Mesenchymal stem cell (in vitro differentiated cells and primary cell): ENCODE data around the gene FNDC4.

Experiments
- DNase-seq: peaks from one replicate; pipeline ENCODE4 v3.0.0-alpha.2; 2013
- H2AFZ ChIP-seq: one replicate; pipeline ENCODE4 v1.6.1; 2013; ENCODE audit warnings: low read depth, mild to moderate bottlenecking, control low read depth, inconsistent platforms, low read length, moderate library complexity
- H2AK5ac ChIP-seq: 2 replicates; pipeline ENCODE4 v1.6.1; 2013; ENCODE audit warnings: low read length, moderate library complexity, mild to moderate bottlenecking, inconsistent platforms; ENCODE audit not compliant: severe bottlenecking
- H2BK120ac ChIP-seq: one replicate; pipeline ENCODE4 v1.6.1; 2013; ENCODE audit warnings: low read depth, mild to moderate bottlenecking, inconsistent platforms, low read length, moderate library complexity
- H2BK12ac ChIP-seq, 2 experiments: one replicate each; pipeline ENCODE4 v1.6.1; 2013; ENCODE audit warnings: inconsistent platforms in 2 of 2, low read length in 2 of 2, mild to moderate bottlenecking in 2 of 2, moderate library complexity in 2 of 2, control low read depth in 1 of 2
- H2BK15ac ChIP-seq: one replicate; pipeline ENCODE4 v1.6.1; 2013; ENCODE audit warnings: mild to moderate bottlenecking, low read depth, inconsistent platforms; ENCODE audit not compliant: poor library complexity, severe bottlenecking
- H2BK5ac ChIP-seq: 2 replicates; pipeline ENCODE4 v1.6.1; 2013; ENCODE audit warnings: low read depth, mild to moderate bottlenecking, low read length, control low read depth, inconsistent platforms; ENCODE audit not compliant: poor library complexity, severe bottlenecking
- H3K14ac ChIP-seq, 2 experiments: one replicate each; pipeline ENCODE4 v1.6.1; 2013; ENCODE audit warnings: inconsistent platforms in 2 of 2, low read length in 2 of 2, control low read depth in 1 of 2, mild to moderate bottlenecking in 1 of 2, moderate library complexity in 1 of 2
- H3K18ac ChIP-seq, 2 experiments: one replicate each; pipeline ENCODE4 v1.6.1; 2013; ENCODE audit warnings: inconsistent platforms in 2 of 2, low read length in 2 of 2, control low read depth in 1 of 2, low read depth in 1 of 2, mild to moderate bottlenecking in 1 of 2
- H3K23ac ChIP-seq, 2 experiments: one replicate each; pipeline ENCODE4 v1.6.1; 2013; ENCODE audit warnings: inconsistent platforms in 2 of 2, low read length in 2 of 2, mild to moderate bottlenecking in 2 of 2, moderate library complexity in 2 of 2, control low read depth in 1 of 2
- H3K27ac ChIP-seq: 2 replicates; pipeline ENCODE4 v1.5.1; 2013; ENCODE audit warnings: mild to moderate bottlenecking, moderate library complexity, low read length, control low read depth, inconsistent platforms; ENCODE audit not compliant: poor library complexity, severe bottlenecking
- H3K27me3 ChIP-seq, 2 experiments: 2 replicates each; pipeline versions ENCODE4 v1.6.1 to v1.7.0; 2013; ENCODE audit warnings: low read length in 2 of 2, mild to moderate bottlenecking in 2 of 2, moderate library complexity in 2 of 2, control low read depth in 1 of 2, inconsistent platforms in 1 of 2; ENCODE audit not compliant: control insufficient read depth in 1 of 2, insufficient read depth in 1 of 2
- H3K36me3 ChIP-seq, 2 experiments: 2 replicates each; pipeline versions ENCODE4 v1.6.1 to v1.7.0; 2013; ENCODE audit warnings: low read length in 2 of 2, control low read depth in 1 of 2, inconsistent platforms in 1 of 2, low read depth in 1 of 2, mild to moderate bottlenecking in 1 of 2; ENCODE audit not compliant: insufficient read depth in 2 of 2, control insufficient read depth in 1 of 2
- H3K4ac ChIP-seq, 2 experiments: one replicate each; pipeline ENCODE4 v1.6.1; 2013; ENCODE audit warnings: inconsistent platforms in 2 of 2, low read length in 2 of 2, mild to moderate bottlenecking in 2 of 2, moderate library complexity in 2 of 2, control low read depth in 1 of 2, low read depth in 1 of 2
- H3K4me1 ChIP-seq: 2 replicates; pipeline ENCODE4 v1.6.1; 2013; ENCODE audit warnings: low read depth, low read length, control low read depth; ENCODE audit not compliant: control insufficient read depth, insufficient read depth
- H3K4me2 ChIP-seq: 2 replicates; pipeline ENCODE4 v1.6.1; 2013; ENCODE audit warnings: low read length, mild to moderate bottlenecking, inconsistent platforms; ENCODE audit not compliant: poor library complexity, severe bottlenecking
- H3K4me3 ChIP-seq, 2 experiments: 2 replicates each; pipeline versions ENCODE4 v1.5.1 to v1.7.0; 2013; ENCODE audit warnings: low read length in 2 of 2, mild to moderate bottlenecking in 2 of 2, control low read depth in 1 of 2, low read depth in 1 of 2; ENCODE audit not compliant: insufficient read depth in 1 of 2
- H3K79me1 ChIP-seq: replicated peaks from 2 replicates; pipeline ENCODE4 v1.6.1; 2013; ENCODE audit warnings: mild to moderate bottlenecking, control low read depth, low read length, inconsistent platforms; ENCODE audit not compliant: poor library complexity, severe bottlenecking
- H3K9ac ChIP-seq: 2 replicates; pipeline ENCODE4 v1.7.0; 2013; ENCODE audit warnings: mild to moderate bottlenecking, low read length, moderate library complexity
- H3K9me3 ChIP-seq: 2 replicates; pipeline ENCODE4 v1.7.0; 2013; ENCODE audit warnings: mild to moderate bottlenecking, low read length; ENCODE audit not compliant: control insufficient read depth
- H4K8ac ChIP-seq: one replicate; pipeline ENCODE4 v1.6.1; 2013; ENCODE audit warnings: inconsistent platforms, mild to moderate bottlenecking, low read length, moderate library complexity
- H4K91ac ChIP-seq: one replicate; pipeline ENCODE4 v1.6.1; 2013; ENCODE audit warnings: mild to moderate bottlenecking, low read length, inconsistent platforms
- WGBS: methylation state at CpG from one replicate; pipeline ENCODE4 v1.1.7; 2013; ENCODE audit warnings: mixed read lengths; 5-methylcytosine and 5-hydroxymethylcytosine counted together

Gene FNDC4

DNA sequence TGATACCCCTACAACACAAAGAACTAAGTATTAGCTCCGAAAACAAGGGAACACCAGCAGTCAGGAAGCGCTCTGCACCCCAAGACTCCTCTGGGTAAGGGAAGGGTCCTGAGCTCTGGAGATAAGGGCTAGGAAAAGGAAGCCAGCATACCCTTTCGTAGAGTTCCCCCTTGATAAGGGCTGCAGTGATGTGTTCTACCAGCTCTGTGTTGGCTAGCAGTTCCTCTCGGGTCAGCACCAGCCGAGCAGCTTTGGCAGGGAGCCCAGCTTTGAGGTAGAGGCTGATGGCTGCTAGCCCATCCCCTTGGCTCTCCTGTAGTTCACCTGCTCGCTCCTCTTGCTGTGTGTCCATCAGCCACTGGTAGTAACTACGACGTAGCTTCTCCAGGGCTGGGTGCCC, 33.9 kb downstream of the FNDC4 start:
- Histone ChIP-seq H3K4me1 (peaks cover 3% of the 10 kb centered on the region), H3K79me1 (no peaks in the 10 kb centered on the region), H3K4me2 (no peak overlapping the region), H2BK5ac (no peak overlapping the region), H3K9ac (no peak overlapping the region), H2AK5ac (no peak overlapping the region), H3K18ac (no peak overlapping the region), H4K8ac (no peak overlapping the region), H2AFZ (no peak overlapping the region), H2BK15ac (no peak overlapping the region), H3K9me3 (no peaks in the 10 kb centered on the region), H3K4ac (no peak overlapping the region), H2BK12ac (no peak overlapping the region), H3K14ac (no peak overlapping the region), H2BK120ac (no peak overlapping the region), H3K36me3 (peaks cover 34 to 77% of the 10 kb centered on the region in 2 experiments), H3K27ac (no peak overlapping the region), H3K4me3 (no peak overlapping the region), H3K27me3 (no peaks in the 10 kb centered on the region), H3K23ac (no peak overlapping the region), H4K91ac (no peak overlapping the region)
- no peak for DNase-seq
- WGBS: 96% methylated on average over 8 of the region's 8 CpGs

DNA sequence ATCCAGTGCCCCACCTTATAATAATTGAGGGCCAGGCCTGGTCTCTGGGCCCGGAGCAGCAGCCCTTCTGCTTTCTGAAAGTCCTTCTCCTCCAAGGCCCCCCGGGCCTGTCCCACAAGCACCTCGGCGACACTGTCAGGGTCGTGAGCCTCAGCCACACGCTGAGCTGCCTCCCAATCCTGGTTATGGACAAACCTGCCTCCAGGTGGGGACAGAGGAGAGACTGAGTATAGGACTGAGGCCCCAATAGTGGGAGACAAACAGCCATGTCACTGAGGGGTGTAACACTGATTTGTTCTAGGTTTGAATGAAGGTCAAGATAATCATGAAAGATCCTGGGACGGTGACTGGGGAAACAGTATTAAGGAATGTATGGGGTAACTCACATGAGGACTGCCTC, 41.0 kb downstream of the FNDC4 start:
- Histone ChIP-seq H3K27me3 (no peaks in the 10 kb centered on the region), H3K4me3 (no peak overlapping the region), H4K91ac (no peak overlapping the region), H3K9ac (no peak overlapping the region), H2BK120ac (no peak overlapping the region), H2BK15ac (no peak overlapping the region), H3K18ac (no peak overlapping the region), H3K23ac (no peak overlapping the region), H3K9me3 (no peaks in the 10 kb centered on the region), H3K4me1 (no peaks in the 10 kb centered on the region), H2BK12ac (no peak overlapping the region), H3K79me1 (no peaks in the 10 kb centered on the region), H2AK5ac (no peak overlapping the region), H3K14ac (no peak overlapping the region), H3K36me3 (peaks cover 50 to 86% of the 10 kb centered on the region in 2 experiments), H3K4ac (no peak overlapping the region), H3K4me2 (no peak overlapping the region), H4K8ac (no peak overlapping the region), H2BK5ac (no peak overlapping the region), H3K27ac (no peak overlapping the region), H2AFZ (no peak overlapping the region)
- 91% methylated on average over 7 of the region's 7 CpGs for whole genome bisulfite sequencing
- DNase-seq: no peak

DNA sequence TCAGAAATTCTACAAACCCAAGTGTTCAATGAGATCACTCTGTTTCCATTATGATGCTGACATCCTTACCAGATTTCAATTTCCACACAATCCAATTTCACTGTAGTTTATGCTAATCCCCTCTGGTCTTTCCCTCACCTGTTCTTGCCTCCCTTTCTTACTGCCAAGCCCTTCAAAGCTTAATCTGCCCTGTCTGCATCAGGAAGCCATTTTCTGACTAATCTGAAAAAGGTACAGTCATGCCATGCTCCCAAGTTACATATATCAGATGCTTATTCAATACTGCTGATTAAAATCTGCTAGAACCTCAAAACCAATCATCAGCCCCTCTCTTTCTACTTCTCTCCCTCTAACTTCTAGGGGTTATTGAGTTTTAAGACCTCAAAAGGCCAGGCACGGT, 43.9 kb downstream of the FNDC4 start:
- WGBS: 100% methylated on average over 1 of the region's 1 CpG
- DNase-seq: no peak
- H2BK12ac ChIP-seq: no peak overlapping the region

DNA sequence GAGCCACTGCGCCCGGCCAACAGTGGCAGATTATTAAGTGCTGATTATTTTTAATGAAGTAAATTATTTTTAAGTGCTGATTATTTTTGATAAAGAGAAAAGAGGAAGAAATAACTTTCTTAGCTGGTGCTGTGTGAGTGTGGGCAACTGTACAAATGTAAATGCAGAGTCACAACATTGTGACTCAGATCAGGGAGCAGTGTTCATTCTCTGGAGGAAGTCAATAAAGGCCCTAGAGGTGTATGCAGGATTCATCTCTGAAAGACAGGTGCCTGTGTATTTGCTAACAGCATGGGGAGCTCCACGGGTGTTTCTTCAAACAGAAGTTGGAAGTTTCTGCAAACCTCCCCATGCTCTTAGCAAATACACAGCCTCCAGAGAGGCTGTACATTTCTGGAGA, 46.6 kb downstream of the FNDC4 start:
- Histone ChIP-seq H2BK120ac (no peak overlapping the region), H3K18ac (no peak overlapping the region), H3K27me3 (no peaks in the 10 kb centered on the region), H2AFZ (no peak overlapping the region), H3K27ac (no peak overlapping the region), H3K9me3 (no peaks in the 10 kb centered on the region), H3K36me3 (peaks cover 39 to 75% of the 10 kb centered on the region in 2 experiments), H2AK5ac (no peak overlapping the region), H3K79me1 (no peaks in the 10 kb centered on the region), H2BK15ac (no peak overlapping the region), H4K8ac (no peak overlapping the region), H3K4ac (no peak overlapping the region), H2BK5ac (no peak overlapping the region), H3K4me2 (no peak overlapping the region), H3K14ac (no peak overlapping the region), H3K4me3 (no peak overlapping the region), H3K9ac (no peak overlapping the region), H3K4me1 (no peaks in the 10 kb centered on the region), H3K23ac (no peak overlapping the region), H4K91ac (no peak overlapping the region), H2BK12ac (no peak overlapping the region)
- 66% methylated on average over 3 of the region's 3 CpGs for WGBS
- no peak for DNase-seq

More for the DNA sequence above, 43.9 kb downstream of the FNDC4 start:
- H3K27me3 ChIP-seq: no peaks in the 10 kb centered on the region
- H2AFZ ChIP-seq: no peak overlapping the region
- no peak overlapping the region for H3K4me3 ChIP-seq
- H2AK5ac ChIP-seq: no peak overlapping the region
- no peaks in the 10 kb centered on the region for H3K4me1 ChIP-seq
- H3K36me3 ChIP-seq: peaks cover 42 to 78% of the 10 kb centered on the region in 2 experiments
- no peaks in the 10 kb centered on the region for H3K79me1 ChIP-seq
- H3K9ac ChIP-seq: no peak overlapping the region
- H3K4me2 ChIP-seq: no peak overlapping the region
- no peak overlapping the region for H2BK120ac ChIP-seq
- no peak overlapping the region for H3K27ac ChIP-seq
- no peak overlapping the region for H3K4ac ChIP-seq
- H2BK5ac ChIP-seq: no peak overlapping the region
- H3K14ac ChIP-seq: no peak overlapping the region
- no peak overlapping the region for H2BK15ac ChIP-seq
- no peak overlapping the region for H3K23ac ChIP-seq
- H4K8ac ChIP-seq: no peak overlapping the region
- H3K9me3 ChIP-seq: no peaks in the 10 kb centered on the region
- H3K18ac ChIP-seq: no peak overlapping the region
- H4K91ac ChIP-seq: no peak overlapping the region
